Lung (tissue), 14 donors: ENCODE results near the gene RNU1-2. TPM values are rescaled to one million over a fixed set of nuclear protein-coding genes. Genes with fewer than 3 reads are reported as not detected.
"Not testable (repeated sequence)": the region's sequence is repeated elsewhere in the genome, so short reads cannot be mapped to it uniquely, and the experiment has no call there.

Source experiments
- ATAC-seq: fragments of 200-7000 bp; cut with Tn5 transposase; one replicate; pipeline ENCODE4 v1.9.1; 2020; ENCODE audit warnings: moderate number of reproducible peaks; ENCODE audit not compliant: insufficient read depth, low FRiP score
- DNase-seq, 3 donors: peaks; one replicate each; pipeline ENCODE4 v3.0.0-alpha.2; 2013 to 2017
- H3K27ac ChIP-seq, 2 donors: one replicate each; pipeline ENCODE4 v1.5.1; 2013; ENCODE audit warnings: mild to moderate bottlenecking in 2 of 2, moderate library complexity in 2 of 2, control low read depth in 1 of 2, inconsistent platforms in 1 of 2, low read depth in 1 of 2, low read length in 1 of 2
- H3K27me3 ChIP-seq, 3 donors: one replicate each; pipeline ENCODE4 v1.5.1; 2013; ENCODE audit warnings: low read length in 2 of 3; ENCODE audit not compliant: control insufficient read depth in 3 of 3, insufficient read depth in 3 of 3
- H3K36me3 ChIP-seq, 4 donors: one replicate each; pipeline ENCODE4 v1.5.1; 2013; ENCODE audit warnings: low read length in 4 of 4, mild to moderate bottlenecking in 1 of 4, moderate library complexity in 1 of 4; ENCODE audit not compliant: control insufficient read depth in 4 of 4, insufficient read depth in 4 of 4
- H3K4me1 ChIP-seq, 5 donors: one replicate each; pipeline ENCODE4 v1.5.1; 2013; ENCODE audit warnings: low read length in 5 of 5, mild to moderate bottlenecking in 2 of 5, moderate library complexity in 1 of 5; ENCODE audit not compliant: control insufficient read depth in 5 of 5, insufficient read depth in 5 of 5
- H3K4me3 ChIP-seq: one replicate; pipeline ENCODE4 v1.5.1; 2013; ENCODE audit warnings: mild to moderate bottlenecking, control low read depth, moderate library complexity
- H3K9ac ChIP-seq, 2 donors: one replicate each; pipeline ENCODE4 v1.5.1; 2013; ENCODE audit warnings: low read length in 2 of 2, control low read depth in 1 of 2; ENCODE audit not compliant: insufficient read depth in 1 of 2
- H3K9me3 ChIP-seq, 4 donors: one replicate each; pipeline ENCODE4 v1.5.1; 2013; ENCODE audit warnings: low read length in 3 of 4, mild to moderate bottlenecking in 1 of 4, moderate library complexity in 1 of 4; ENCODE audit not compliant: control insufficient read depth in 4 of 4, insufficient read depth in 3 of 4
- WGBS, 2 donors: extraction: QIAGEN DNeasy Blood & Tissue Kit; methylation state at CpG; one replicate each; pipeline ENCODE4 v1.1.7; 2013; 5-methylcytosine and 5-hydroxymethylcytosine counted together
- long read RNA-seq, 5 donors: transcript quantifications; one replicate each; lab custom pipeline, GENCODE V29; 2026
- polyA plus RNA-seq, 2 donors: library from polyadenylated mRNA; stranded (reverse); fragments of 200-250 nt; gene quantifications; one replicate each; pipeline ENCODE4 v1.2.1, GENCODE V29; 2013
- total RNA-seq, 2 donors: library from RNA; depleted of rRNA in 1 of 2; stranded (reverse); fragments of >200 nt in 1 of 2; gene quantifications; one replicate each; pipeline ENCODE4 v1.2.1, GENCODE V29; 2014 to 2021
- donor health status: Bipolar disorder and iron deficiency.
- donor health status: healthy.
- donor health status: DM: yes; HTN: yes; CAD: no.

Gene RNU1-2
- total RNA-seq (1,000 to 10,000 TPM in 1 of 2 donors, under 1 TPM in 1; under 0.01 to 3,134 TPM), polyA plus RNA-seq (not detected)
- long read RNA-seq, donor 1, result 0 reads
- long read RNA-seq, donor 2, result 0 reads
- long read RNA-seq, donor 3, result 0 reads
- long read RNA-seq, donor 4, result 0 reads
- long read RNA-seq, donor 5, result 0 reads

DNA sequence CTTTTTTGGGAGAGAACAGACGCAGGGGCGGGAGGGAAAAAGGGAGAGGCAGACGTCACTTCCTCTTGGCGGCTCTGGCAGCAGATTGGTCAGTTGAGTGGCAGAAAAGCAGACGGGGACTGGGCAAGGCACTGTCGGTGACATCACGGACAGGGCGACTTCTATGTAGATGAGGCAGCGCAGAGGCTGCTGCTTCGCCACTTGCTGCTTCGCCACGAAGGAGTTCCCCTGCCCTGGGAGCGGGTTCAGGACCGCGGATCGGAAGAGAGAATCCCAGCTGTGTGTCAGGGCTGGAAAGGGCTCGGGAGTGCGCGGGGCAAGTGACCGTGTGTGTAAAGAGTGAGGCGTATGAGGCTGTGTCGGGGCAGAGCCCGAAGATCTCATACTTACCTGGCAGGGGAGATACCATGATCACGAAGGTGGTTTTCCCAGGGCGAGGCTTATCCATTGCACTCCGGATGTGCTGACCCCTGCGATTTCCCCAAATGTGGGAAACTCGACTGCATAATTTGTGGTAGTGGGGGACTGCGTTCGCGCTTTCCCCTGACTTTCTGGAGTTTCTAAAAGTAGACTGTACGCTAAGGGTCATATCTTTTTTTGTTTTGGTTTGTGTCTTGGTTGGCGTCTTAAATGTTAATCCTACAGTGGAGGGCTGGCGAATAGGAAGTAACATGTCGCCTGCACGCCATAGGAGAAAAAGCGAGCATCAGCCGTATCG is at the start of gene RNU1-2:
TSS of gene RNU1-2 (plus strand) at position 383 of the 718 bp plus-strand sequence.
- not testable (repeated sequence) for H3K36me3 ChIP-seq, H3K27me3 ChIP-seq, H3K4me3 ChIP-seq, H3K9me3 ChIP-seq
- Histone ChIP-seq H3K9ac (peak within 1 kb of the TSS; percentile 52 to 92), H3K27ac (peak within 1 kb of the TSS; percentile 83 to 96), H3K4me1 (peaks cover 0 to 11% (median 3%) of the 10 kb centered on the region in 5 donors)
- DNase-seq, result peak; percentile 89 to 99 (median 99)
- ATAC-seq, result peak; percentile 100
- WGBS, 2 donors, result 0 to 1% methylated on average over 18 to 31 of the region's 39 CpGs

DNA sequence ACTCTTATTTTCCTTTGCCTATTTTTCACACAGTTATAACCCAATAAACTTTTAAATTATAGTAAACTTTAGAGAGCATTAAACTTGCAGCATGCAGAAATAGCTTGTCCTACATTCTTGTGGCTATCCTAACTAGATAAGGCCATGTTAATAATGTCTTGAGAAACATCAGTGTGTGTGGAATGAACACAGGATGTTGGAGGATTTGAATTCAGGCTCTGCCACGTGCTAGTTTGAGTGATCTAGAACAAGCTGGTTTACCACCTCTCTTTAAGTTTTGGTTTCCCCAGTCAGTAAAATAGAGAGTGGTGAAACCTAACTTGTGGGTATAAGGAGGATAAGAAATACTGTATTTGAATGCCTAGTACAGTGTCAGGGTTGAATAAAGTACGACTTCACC is 39.6 kb upstream of the RNU1-2 start:
- H3K27ac ChIP-seq, H3K4me3 ChIP-seq, ATAC-seq, H3K27me3 ChIP-seq, H3K4me1 ChIP-seq, H3K36me3 ChIP-seq, H3K9ac ChIP-seq, DNase-seq, H3K9me3 ChIP-seq: not testable (repeated sequence)
- 80 to 93% methylated on average over 2 of the region's 2 CpGs for WGBS, 2 donors

GRCh38 chr1:16859167-16860041 is 36.4 kb upstream of the RNU1-2 start:
- not testable (repeated sequence) for H3K4me1 ChIP-seq, ATAC-seq, H3K9me3 ChIP-seq, H3K27ac ChIP-seq, DNase-seq, H3K36me3 ChIP-seq, H3K9ac ChIP-seq, H3K27me3 ChIP-seq, H3K4me3 ChIP-seq
- 49 to 52% methylated on average over 26 to 29 of the region's 46 CpGs for WGBS, 2 donors

- ATAC-seq, DNase-seq, H3K27ac ChIP-seq, H3K9ac ChIP-seq, H3K4me3 ChIP-seq, H3K4me1 ChIP-seq, H3K9me3 ChIP-seq, H3K27me3 ChIP-seq, H3K36me3 ChIP-seq: not testable (repeated sequence)
- WGBS, 2 donors, result 69 to 78% methylated on average over 7 of the region's 9 CpGs
Observed at GRCh38 chr1:16860048-16860447, 35.7 kb upstream of the RNU1-2 start.

DNA sequence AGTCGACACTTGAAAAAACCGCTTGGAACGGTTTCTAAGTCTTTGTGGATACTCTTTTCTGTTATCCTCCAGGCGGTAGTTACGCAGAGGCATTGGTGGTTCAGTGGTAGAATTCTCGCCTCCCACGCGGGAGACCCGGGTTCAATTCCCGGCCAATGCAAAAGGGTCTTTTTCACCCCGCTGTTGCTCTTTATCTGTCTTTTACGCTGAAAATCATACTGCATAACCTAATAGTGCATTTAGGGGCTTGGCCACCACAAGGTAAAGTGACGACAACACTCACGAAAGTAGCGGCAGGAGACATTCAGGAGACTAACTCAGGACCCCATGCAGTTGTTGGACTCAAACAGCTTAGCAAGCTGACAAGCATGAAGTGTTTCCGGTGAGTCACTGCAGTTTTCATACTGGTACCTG is 33.9 kb upstream of the RNU1-2 start:
- not testable (repeated sequence) for H3K27ac ChIP-seq, H3K4me1 ChIP-seq, H3K36me3 ChIP-seq, H3K9me3 ChIP-seq, H3K4me3 ChIP-seq, H3K27me3 ChIP-seq, H3K9ac ChIP-seq, DNase-seq, ATAC-seq
- WGBS, 2 donors, result 59 to 62% methylated on average over 7 to 12 of the region's 16 CpGs

GRCh38 chr1:16862415-16862814 is 33.4 kb upstream of the RNU1-2 start:
- not testable (repeated sequence) for ATAC-seq, H3K27ac ChIP-seq, H3K4me1 ChIP-seq, H3K9me3 ChIP-seq, H3K9ac ChIP-seq, H3K36me3 ChIP-seq, H3K4me3 ChIP-seq, DNase-seq, H3K27me3 ChIP-seq
- 96 to 99% methylated on average over 25 of the region's 25 CpGs for WGBS, 2 donors

DNA sequence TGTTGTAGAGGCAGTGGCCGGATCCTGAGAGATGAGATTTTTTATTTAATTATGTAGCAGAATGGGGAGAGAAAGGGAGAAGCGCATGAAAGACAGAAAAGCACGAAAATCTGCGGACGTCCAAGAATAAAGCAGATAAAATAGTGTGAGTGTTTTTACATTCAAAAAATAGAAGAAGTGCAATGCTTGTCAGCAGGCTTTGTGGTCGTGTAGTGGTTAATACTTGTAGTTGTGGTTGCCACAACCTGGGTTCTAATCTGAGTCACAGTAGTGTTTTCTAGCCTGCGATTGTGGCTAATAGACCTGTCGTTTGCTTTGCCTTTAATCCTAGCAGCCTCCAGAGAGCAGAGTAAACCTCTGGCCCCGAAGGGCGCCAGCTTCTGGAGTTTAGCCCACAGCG is 32.8 kb upstream of the RNU1-2 start:
- not testable (repeated sequence) for DNase-seq, H3K9ac ChIP-seq, ATAC-seq, H3K4me1 ChIP-seq, H3K27me3 ChIP-seq, H3K27ac ChIP-seq, H3K36me3 ChIP-seq, H3K4me3 ChIP-seq, H3K9me3 ChIP-seq
- WGBS, 2 donors, result 63 to 74% methylated on average over 5 to 6 of the region's 11 CpGs
